Kidney epithelial cell (primary cell): ENCODE data around the gene PHPT1. TPM values are rescaled to one million over a fixed set of nuclear protein-coding genes. Genes with fewer than 3 reads are reported as not detected.

Experiments used
- DNase-seq: peaks from one replicate; pipeline ENCODE4 v3.0.0-alpha.2; 2010; ENCODE audit warnings: low read depth
- H3K27me3 ChIP-seq: 2 replicates; pipeline ENCODE4 v1.6.0; 2011; ENCODE audit warnings: low read length; ENCODE audit not compliant: control insufficient read depth, insufficient read depth
- H3K36me3 ChIP-seq: 2 replicates; pipeline ENCODE4 v1.5.1; 2011; ENCODE audit warnings: low read length; ENCODE audit not compliant: control insufficient read depth, insufficient read depth
- H3K4me3 ChIP-seq: 2 replicates; pipeline ENCODE4 v1.5.1; 2011; ENCODE audit warnings: low read depth, mild to moderate bottlenecking, control low read depth, low read length
- total RNA-seq: library from RNA; depleted of rRNA; stranded (reverse); fragments of >200 nt; gene quantifications from 2 replicates; pipeline ENCODE4 v1.2.3, GENCODE V29; 2015
- TF ChIP-seq, protein P1 (sequence below): IDR thresholded peaks from 2 replicates; pipeline ENCODE4 v1.5.1; 2011; ENCODE audit warnings: mild to moderate bottlenecking, moderate library complexity, low read length, control low read depth, inconsistent platforms; ENCODE audit not compliant: insufficient read depth, poor library complexity, severe bottlenecking

The PHPT1 gene
- total RNA-seq, 1 donor from 2014 or later, result 129 TPM

DNA sequence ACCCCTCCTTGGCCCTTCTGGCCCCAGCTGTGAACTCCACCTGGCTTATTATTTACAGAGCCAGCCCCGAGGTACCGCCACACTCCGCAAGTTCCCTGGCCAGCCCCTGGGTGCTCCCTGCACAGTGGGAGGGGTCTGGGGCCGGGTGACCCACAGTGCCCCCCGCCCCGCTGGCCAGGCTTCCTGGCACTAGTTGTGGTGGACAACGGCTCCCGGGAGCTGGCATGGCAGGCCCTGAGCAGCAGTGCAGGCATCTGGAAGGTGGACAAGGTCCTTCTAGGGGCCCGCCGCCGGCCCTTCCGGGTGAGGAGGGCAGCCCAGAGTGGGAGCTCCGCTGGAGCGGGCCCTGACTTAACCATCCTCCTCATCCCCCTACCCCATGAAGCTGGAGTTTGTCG is 6.9 kb downstream of the PHPT1 start:
- DNase-seq, result no peak
- no peak overlapping the region for H3K4me3 ChIP-seq
- TF ChIP-seq, protein P1, sequence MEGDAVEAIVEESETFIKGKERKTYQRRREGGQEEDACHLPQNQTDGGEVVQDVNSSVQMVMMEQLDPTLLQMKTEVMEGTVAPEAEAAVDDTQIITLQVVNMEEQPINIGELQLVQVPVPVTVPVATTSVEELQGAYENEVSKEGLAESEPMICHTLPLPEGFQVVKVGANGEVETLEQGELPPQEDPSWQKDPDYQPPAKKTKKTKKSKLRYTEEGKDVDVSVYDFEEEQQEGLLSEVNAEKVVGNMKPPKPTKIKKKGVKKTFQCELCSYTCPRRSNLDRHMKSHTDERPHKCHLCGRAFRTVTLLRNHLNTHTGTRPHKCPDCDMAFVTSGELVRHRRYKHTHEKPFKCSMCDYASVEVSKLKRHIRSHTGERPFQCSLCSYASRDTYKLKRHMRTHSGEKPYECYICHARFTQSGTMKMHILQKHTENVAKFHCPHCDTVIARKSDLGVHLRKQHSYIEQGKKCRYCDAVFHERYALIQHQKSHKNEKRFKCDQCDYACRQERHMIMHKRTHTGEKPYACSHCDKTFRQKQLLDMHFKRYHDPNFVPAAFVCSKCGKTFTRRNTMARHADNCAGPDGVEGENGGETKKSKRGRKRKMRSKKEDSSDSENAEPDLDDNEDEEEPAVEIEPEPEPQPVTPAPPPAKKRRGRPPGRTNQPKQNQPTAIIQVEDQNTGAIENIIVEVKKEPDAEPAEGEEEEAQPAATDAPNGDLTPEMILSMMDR, result no peak
- peaks cover 2% of the 10 kb centered on the region for H3K36me3 ChIP-seq
- H3K27me3 ChIP-seq, result no peaks in the 10 kb centered on the region

DNA sequence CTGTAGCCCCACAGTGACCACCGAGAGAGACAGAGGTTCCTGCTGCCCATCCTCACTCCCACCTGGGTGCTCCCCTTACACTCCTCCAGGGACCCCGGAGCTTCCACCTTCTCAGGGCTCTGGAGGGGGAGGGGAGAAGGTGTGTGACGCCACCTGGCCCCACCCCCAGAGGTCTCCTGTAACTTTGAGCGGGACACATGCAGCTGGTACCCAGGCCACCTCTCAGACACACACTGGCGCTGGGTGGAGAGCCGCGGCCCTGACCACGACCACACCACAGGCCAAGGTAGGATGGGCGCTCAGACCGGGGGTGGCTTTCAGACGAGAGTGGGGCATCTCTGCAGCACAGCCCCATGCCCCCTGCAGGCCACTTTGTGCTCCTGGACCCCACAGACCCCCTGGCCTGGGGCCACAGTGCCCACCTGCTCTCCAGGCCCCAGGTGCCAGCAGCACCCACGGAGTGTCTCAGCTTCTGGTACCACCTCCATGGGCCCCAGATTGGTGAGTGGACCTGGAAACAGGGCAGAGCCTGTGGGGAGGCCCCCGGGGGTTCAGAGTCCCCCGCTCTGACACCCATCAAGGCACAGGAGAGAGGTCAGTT is 7.4 kb downstream of the PHPT1 start:
- DNase-seq, result no peak
- TF ChIP-seq, protein P1, result no peak
- Histone ChIP-seq H3K36me3 (no peaks in the 10 kb centered on the region), H3K27me3 (no peaks in the 10 kb centered on the region), H3K4me3 (no peak overlapping the region)

DNA sequence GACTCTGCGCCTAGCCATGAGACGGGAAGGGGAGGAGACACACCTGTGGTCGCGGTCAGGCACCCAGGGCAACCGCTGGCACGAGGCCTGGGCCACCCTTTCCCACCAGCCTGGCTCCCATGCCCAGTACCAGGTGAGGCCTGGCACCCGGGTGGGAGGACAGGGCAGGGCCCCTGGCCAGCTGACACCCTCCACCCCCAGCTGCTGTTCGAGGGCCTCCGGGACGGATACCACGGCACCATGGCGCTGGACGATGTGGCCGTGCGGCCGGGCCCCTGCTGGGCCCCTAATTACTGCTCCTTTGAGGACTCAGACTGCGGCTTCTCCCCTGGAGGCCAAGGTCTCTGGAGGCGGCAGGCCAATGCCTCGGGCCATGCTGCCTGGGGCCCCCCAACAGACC is 8.0 kb downstream of the PHPT1 start:
- no peaks in the 10 kb centered on the region for H3K36me3 ChIP-seq
- TF ChIP-seq, protein P1, result no peak

DNA sequence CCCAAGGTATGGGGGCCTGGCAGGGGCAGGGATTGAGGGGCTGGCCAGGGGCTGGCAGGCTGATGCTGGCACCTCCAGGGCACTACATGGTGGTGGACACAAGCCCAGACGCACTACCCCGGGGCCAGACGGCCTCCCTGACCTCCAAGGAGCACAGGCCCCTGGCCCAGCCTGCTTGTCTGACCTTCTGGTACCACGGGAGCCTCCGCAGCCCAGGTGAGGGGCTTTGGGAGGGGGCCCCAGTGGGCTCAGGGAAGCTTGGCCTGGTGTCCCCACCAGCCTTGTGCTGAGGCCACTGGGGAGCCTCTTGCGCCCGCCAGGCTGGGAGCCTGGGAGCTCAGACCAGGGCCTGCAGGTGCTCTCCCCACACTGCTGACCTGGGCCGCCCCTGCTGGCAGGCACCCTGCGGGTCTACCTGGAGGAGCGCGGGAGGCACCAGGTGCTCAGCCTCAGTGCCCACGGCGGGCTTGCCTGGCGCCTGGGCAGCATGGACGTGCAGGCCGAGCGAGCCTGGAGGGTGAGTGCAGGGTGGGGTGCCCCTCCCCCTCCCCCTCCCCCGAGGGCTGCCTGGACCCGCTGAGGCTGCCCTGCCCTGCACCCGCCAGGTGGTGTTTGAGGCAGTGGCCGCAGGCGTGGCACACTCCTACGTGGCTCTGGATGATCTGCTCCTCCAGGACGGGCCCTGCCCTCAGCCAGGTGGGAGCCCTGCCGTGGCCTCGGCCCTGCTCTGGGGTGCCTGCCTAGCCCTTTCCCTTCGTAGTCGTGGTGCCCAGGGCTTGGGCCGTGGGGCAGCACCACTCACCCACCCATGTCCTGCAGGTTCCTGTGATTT is 8.6 kb downstream of the PHPT1 start:
- H3K4me3 ChIP-seq, result no peak overlapping the region
- H3K27me3 ChIP-seq, result no peaks in the 10 kb centered on the region
- H3K36me3 ChIP-seq, result no peaks in the 10 kb centered on the region
- no peak for DNase-seq
- TF ChIP-seq, protein P1, result no peak

More for the DNA sequence above, 8.0 kb downstream of the PHPT1 start:
- no peak overlapping the region for H3K4me3 ChIP-seq
- H3K27me3 ChIP-seq, result no peaks in the 10 kb centered on the region
- DNase-seq, result no peak

DNA sequence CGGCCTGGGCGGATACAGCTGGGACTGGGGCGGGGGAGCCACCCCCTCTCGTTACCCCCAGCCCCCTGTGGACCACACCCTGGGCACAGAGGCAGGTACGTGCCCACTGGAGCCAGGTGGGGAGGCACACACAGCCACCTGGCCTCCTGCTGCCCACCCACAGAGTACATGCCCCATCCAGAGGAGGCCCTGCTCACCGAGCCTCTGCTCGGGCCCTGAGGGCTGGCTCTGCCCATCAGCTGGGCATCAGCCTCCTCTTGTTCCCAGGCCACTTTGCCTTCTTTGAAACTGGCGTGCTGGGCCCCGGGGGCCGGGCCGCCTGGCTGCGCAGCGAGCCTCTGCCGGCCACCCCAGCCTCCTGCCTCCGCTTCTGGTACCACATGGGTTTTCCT is 9.2 kb downstream of the PHPT1 start:
- H3K4me3 ChIP-seq, result no peak overlapping the region
- no peak for DNase-seq
- TF ChIP-seq, protein P1, result no peak
- H3K36me3 ChIP-seq, result no peaks in the 10 kb centered on the region
- no peaks in the 10 kb centered on the region for H3K27me3 ChIP-seq
